ENCODE measurements around the gene OXT.

OXT gene

DNA sequence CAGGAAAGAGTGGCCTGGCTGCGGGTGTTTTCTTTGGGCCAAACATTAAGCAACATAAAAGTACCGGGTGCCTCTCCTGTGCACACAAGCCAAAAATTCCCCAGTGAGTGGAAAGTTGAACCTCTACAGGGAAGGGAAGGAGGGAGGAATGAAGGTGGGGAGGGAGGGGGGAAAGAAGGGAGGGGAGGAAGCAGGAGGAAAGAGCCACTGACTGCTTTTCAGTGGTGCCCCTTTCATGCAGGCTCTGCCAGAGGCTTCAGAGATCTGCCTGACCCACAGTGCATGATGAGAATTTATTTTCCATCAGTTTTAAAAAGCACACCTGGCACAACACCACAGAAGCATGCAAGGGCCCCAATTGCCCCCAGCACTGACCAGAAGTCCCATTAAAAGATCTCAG lies 40.6 kb downstream of the OXT start:
- DNase-seq (ENCODE audit: low spot score) = no peak

DNA sequence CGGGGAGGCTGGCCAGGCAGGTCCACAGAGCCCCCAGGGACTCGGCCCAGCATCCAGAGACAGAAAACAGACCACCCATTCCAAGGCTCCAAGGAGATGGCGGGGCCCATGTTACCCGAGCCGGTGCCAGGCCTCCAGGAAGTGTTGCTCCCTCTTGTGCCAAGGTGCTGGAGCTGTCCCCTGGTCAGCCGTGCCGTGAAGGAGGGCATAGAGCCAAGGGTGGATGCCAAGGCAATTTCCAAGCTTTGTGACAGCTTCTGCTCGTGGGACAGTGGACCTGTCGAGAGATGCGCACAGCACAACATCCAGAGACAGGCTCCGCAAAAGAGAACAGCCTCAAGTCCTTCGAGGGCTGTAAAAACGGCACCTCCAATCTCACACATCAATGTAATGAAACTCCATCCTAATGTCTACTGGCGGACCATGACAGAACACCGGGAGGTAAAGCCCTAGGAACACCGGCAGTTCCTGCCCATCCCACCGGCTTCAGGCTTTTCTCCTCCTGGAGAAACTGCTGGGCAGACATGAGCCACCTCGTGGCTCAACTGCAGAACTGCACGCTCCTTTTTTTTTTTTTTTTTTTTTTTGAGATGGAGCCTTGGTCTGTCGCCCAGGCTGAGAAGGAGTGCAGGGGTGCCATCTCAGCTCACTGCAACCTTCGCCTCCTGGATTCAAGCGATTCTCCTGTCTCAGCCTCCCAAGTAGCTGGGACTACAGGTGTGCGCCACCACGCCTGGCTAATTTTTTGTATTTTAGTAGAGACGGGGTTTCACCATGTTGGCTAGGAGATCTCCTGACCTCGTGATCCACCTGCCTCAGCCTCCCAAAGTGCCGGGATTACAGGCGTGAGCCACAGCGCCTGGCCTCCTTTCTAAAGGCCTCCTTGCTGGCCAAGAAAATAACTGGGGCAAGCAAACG lies 44.0 kb downstream of the OXT start:
- peak; percentile 91 for DNase-seq (ENCODE audit: low spot score)

DNA sequence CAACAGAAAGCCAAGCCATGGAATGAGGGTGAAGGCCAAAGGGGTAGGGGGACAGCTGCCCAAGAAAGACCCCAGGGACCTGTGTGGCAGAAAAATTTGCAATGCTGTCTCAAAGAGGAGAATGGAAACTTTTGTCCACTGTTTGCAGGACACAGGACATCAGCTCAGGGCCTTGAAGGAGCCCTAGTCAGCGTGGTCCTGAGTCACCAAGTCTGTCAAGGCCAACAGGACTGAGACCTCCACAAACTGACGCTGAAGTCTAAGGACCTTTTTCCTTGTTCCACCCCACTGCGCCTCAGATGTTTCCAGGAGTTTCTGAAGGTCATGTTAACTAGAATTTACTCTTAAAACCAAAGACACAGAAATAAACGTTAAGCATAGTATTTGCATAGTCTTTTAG lies 44.9 kb downstream of the OXT start:
- DNase-seq (ENCODE audit: low spot score) = no peak

DNA sequence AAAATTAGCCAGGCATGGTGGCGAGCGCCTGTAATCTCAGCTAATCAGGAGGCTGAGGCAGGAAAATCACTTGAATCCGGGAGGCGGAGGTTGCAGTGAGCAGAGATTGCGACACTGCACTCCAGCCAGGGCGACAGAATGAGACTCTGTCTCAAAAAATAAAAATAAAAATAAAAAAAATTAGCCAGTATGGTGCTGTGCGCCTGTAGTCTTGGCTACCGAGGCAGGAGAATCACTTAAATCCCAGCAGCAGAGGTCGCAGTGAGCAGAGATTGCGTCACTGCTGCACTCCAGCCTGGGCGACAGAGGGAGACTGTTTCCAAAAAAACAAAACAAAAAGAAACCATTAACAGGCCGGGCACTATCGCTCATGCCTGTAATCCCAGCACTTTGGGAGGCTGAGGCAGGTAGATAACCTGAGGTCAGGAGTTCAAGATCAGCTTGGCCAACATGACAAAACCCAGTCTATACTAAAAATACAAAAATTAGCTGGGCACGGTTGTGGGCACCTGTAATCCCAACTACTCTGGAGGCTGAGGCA lies 46.5 kb downstream of the OXT start:
- peak; percentile 67 for DNase-seq (ENCODE audit: low spot score)

DNA sequence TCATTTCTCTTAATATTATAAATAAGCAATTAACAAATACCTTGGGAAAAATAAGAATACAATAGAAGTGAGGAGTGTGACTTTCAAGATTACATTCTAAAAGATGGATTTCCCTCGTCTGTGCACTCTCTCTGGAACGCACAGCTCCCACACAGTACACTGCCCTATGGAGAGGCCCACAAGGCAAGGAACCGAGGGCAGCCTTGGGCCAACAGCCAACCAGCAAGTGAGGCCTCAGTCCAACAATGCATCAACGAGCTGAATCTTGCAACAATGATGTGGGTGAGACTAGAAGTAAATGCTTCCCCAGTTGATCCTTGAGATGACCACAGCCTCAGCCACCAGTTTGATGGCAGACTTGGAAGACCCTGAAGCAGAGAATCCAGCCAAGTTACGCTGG lies 47.6 kb downstream of the OXT start:
- DNase-seq (ENCODE audit: low spot score) = no peak

DNA sequence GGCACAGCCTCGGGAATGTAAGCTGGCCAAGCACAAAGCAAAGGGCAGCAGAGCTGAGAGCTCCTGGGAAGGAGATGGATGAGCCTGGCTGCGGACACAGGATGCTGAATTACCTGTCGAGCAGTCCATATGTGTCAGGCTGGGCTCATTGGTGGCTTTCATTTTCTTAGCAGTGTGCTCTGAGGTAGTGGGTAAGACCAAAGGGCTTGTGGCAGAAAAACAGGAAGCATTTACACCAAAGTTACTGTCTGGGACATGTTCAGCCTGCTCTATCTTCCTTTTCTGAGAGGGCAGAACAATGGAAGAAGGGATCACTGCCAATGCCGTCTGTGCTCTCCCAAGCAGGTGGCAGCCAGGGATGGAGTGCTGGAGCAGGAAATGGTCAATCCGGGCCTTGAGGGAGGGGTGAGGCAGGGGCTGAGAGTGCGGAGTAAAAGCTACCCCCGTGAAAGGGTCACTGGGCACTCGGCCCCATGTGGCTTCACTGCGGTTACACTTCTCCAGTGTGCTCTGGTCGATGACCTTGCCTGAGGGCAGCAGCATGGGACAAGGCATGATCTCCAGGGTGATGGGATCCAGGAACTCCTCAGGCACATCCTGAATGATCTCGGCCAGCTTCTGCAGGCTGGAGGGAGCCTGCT lies 50.0 kb downstream of the OXT start:
- DNase-seq (ENCODE audit: low spot score) = no peak

Data from AG08395 (cell line).